ENCODE measurements around the gene TCERG1L.

Gene TCERG1L

GRCh38 chr10:131270461-131271190, 40.9 kb downstream of the TCERG1L start:
- DNase-seq (ENCODE audit: low read depth) = no peak

DNA sequence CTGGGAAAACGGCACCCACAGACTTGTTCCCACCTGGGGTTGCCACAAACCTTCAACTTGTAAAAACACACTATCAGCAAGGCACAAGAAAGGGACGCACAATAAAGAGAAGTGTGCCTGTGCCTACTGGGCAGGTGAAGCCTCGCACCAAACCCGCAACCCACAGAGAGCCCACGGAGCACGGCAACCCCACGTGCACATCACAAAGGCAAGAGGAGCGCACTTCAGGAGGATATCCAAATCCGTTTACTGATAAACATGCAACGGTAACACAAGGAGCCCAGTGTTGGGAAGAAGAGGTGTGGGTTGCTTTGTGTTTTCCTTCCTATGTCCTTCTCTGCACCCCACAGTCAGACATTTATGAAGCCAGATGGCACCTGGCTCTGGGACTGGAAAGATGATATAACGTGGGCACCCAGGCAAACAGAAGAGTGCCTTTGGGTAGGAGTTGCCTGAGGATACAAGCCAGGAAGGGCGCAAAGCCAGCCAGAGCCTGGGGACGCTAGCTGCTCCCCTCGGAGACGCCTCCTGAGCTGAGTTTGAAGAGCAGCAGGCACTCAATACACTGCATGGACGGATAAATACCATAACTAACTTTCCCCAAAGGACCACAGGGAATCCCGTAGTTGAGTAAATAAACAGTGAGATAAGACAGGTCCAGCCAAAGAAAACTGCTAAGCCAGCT, 41.6 kb downstream of the TCERG1L start:
- DNase-seq (ENCODE audit: low read depth) = no peak

GRCh38 chr10:131267814-131268095, 43.8 kb downstream of the TCERG1L start:
- DNase-seq (ENCODE audit: low read depth) = no peak

DNA sequence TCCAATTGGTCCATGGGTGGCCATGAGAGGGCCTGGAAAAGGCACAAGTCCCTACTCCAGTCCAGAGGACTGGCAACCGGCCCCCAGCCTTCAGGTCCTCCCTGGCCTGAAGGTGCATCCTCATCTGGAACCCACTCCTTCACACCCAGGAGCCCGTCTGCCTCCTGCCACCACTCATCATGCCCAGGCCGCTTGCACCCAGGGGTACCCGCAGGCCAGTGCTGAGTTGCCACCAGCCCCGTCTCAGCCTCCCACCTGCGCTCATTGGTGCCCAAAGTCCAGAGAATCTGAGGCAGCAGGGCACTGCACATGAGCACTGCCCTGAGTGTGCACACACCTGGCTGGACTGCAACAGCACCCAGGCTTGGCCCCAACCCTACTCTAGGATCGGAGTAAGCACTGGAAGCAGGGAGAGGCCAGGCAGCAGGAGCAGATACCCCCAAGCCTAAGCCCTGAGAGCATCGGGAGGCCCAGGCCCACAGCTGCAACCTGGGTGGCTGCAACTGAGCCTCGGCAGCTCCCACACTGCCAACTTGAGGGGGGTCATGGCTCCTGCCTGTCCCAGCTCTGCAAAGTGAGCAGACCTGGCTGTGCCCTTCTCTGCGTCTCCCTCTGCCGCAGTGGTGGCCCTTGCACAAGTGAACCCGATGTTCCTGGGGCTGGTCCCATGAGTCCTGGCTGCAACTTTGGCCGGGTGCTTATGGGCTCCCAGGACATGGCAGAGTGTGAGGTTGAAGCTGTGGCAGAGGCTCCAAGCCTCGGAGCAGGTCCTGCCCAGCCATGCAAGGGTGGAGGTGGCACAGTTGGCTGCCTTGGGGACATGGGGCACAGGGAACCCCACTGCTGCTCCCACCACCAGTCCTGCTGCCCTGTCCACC, 44.3 kb downstream of the TCERG1L start:
- no peak for DNase-seq (ENCODE audit: low read depth)

DNA sequence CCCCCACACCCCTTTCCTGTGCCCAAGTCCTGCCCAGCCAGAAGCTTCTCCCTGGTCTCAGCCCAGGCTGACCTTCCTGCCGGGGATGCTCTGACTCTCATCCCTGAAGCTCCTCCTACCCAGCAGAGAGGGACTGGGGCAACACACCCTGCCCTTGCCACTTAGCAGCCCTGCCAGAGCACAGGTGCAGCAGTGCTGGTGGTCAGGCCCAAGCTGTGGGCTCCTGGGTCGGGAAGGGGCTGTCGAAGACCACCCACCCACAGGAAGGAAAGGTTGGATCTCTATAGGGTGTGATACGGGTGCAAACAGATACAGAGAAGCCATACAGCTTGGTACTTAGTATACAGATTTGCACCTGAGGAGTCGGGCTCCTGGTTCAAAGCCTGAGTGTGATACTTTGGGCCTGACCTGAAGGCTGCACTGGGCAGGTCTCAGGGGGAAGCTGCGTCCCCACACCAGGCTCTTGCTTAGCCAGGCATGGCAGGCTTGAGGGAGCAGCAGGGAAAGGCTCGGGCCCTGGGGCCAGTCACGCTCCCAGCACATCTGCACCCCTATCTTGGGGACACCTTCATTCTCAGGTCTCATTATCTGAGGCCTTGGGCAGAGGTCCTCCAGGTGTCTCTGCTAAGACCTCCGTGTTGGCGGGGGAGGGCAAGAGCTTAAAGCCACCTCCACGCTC, 47.3 kb downstream of the TCERG1L start:
- no peak for DNase-seq (ENCODE audit: low read depth)

- no peak for DNase-seq (ENCODE audit: low read depth)
Measured at GRCh38 chr10:131261890-131262475, 49.5 kb downstream of the TCERG1L start.

- no peak for DNase-seq (ENCODE audit: low read depth)
Measured at GRCh38 chr10:131260452-131261211, 50.9 kb downstream of the TCERG1L start.

DNA sequence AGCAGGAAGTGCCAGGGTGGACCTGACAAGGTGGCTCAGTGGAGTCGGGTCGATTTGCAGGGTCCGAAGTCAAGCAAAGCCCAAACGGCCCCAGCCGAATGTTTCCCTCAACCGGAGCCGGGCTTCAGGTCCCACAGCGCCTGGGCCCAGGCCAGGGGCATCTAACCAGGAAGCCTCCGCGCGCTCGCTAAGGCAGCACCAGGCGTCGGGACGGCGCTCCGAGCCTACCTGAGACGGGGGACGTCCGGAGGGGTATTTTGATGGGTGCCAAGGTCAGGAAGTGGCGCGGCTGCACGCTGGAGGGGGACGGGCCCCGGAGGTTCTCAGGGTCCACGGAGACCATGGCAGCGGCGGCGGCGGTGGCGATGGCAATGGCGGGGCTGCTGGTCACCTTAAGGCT, 51.5 kb downstream of the TCERG1L start:
- no peak for DNase-seq (ENCODE audit: low read depth)

GRCh38 chr10:131259535-131259934, 52.0 kb downstream of the TCERG1L start:
- DNase-seq (ENCODE audit: low read depth) = no peak

- no peak for DNase-seq (ENCODE audit: low read depth)
Measured at GRCh38 chr10:131258256-131258655, 53.3 kb downstream of the TCERG1L start.

GRCh38 chr10:131257027-131257426, 54.5 kb downstream of the TCERG1L start:
- no peak for DNase-seq (ENCODE audit: low read depth)

GRCh38 chr10:131254859-131255252, 56.7 kb downstream of the TCERG1L start:
- no peak for DNase-seq (ENCODE audit: low read depth)

DNA sequence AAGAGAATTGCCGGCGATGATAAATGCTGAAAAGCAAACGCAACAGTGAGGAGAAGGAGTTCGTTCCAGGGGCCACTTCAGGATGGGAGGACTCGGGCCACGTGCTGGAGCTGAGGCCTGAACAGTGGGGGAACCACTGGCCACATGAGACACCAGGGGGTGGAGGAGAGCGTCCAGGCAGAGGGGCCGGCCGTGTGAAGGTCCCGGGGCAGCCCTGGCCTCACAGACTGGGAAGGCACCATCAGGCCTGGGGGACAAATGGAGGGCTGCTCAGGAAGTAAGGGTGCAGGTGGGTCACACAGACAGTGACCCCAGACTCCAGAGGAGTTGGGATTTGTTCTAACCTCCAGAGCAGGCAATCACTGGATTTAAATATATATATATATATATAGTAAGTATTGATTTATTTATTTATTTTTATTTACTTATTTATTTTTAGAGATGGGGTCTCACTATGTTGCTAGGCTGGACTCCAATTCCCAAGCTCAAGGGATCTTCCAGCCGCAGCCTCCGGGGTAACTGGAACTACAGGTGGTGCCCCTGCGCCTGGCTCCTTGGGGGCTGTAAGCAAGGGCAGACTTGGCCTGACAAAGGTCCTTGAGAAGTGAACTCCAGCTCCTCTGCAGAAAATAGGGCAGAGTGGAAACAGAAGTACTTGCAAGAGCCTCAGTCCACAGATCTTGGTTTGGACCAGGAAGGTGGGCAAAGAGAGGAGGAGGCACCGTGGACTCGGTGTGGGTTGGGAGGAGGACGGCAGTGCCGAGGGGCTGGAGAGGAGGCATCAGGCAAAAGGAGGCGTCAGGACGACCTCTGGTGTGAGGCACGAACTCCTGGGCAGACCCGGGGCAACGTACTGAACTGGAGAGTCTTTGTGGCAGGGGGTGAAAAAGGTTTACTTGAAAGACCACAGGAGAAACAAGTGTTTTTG, 57.3 kb downstream of the TCERG1L start:
- DNase-seq (ENCODE audit: low read depth) = no peak

GRCh38 chr10:131252567-131253276, 58.8 kb downstream of the TCERG1L start:
- DNase-seq (ENCODE audit: low read depth) = no peak

DNA sequence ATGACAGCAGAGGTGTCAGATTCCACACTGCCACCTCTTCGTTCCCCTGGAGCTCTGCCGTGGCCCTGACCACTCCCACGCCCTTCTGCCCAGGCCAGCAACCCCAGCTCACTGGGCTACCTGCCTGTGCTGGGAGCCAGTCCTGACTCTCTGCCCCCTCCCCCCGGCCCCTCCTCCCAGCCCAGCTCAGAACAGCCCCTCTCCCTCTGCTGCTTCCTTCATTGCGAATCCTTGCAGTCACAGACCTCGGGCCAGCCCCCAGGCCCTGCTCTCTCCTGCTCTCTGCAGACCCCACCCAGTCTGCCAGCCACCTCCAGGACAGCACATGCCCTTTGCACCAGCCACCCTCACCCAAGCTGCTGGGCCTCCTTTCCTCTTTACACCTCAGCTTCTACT, 60.4 kb downstream of the TCERG1L start:
- DNase-seq (ENCODE audit: low read depth) = no peak

DNA sequence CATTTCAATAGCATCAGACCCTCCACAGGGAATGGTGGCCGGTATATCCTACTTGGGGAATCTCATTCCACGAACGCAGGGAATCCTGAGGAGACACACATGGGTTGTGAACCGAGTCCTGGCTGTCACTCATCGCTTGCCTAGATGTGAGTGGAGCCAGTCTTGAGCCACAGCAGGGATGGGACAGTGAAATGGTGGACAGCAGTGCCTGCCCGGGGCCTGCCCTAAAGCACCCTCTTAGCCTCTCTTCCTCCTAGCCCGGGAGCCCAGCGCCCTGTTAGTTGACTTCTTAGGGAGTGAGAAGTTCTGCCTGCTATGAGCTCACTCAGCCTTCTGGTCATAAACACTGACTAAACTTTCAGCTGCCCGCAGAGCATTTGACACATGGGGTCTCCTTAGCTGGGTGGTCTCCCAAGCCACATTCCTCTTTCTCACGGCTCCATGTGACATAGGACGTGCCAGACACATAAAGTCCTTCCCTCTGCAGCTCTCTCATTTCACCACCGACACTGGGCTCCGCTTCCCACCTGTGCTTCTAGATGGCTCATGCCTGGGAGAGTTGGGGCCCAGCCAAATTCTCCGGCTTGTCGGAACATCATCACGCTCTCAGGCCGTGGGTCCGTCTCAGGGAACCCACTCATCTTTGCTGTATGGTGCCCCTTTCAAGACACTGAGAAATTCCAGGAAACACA, 60.9 kb downstream of the TCERG1L start:
- no peak for DNase-seq (ENCODE audit: low read depth)

GRCh38 chr10:131249955-131250344, 61.6 kb downstream of the TCERG1L start:
- DNase-seq (ENCODE audit: low read depth) = no peak

GRCh38 chr10:131249238-131249954, 62.1 kb downstream of the TCERG1L start:
- no peak for DNase-seq (ENCODE audit: low read depth)

Data from activated T-helper 1 cell treated with Interleukin-2 at 50 U/mL for 16 hours (primary cell).